ENCODE results near the gene CTNNA3.
"Not testable (repeated sequence)": the region's sequence is repeated elsewhere in the genome, so short reads cannot be mapped to it uniquely, and the experiment has no call there.

CTNNA3 gene

GRCh38 chr10:67587771-67588170, 108.2 kb downstream of the CTNNA3 start:
- H3K4me3 Mint-ChIP-seq, result no peak overlapping the region
- no peak for ATAC-seq
- H3K4me1 Mint-ChIP-seq, result no peaks in the 10 kb centered on the region
- no peak overlapping the region for H3K27ac Mint-ChIP-seq
- no peaks in the 10 kb centered on the region for H3K27me3 Mint-ChIP-seq
- DNase-seq, result no peak
- peaks cover 41 to 50% of the 10 kb centered on the region in 2 donors for H3K9me3 Mint-ChIP-seq

- ATAC-seq, result no peak
- Mint-ChIP-seq H3K4me1 (no peaks in the 10 kb centered on the region), H3K27ac (no peak overlapping the region), H3K27me3 (no peaks in the 10 kb centered on the region), H3K4me3 (no peak overlapping the region), H3K9me3 (no peaks in the 10 kb centered on the region)
- no peak for DNase-seq
Measured at GRCh38 chr10:67575532-67575931, 120.5 kb downstream of the CTNNA3 start.

GRCh38 chr10:67573484-67573883, 122.5 kb downstream of the CTNNA3 start:
- H3K27ac Mint-ChIP-seq, result no peak overlapping the region
- H3K27me3 Mint-ChIP-seq, result no peaks in the 10 kb centered on the region
- no peak overlapping the region for H3K4me3 Mint-ChIP-seq
- DNase-seq, result no peak
- ATAC-seq, result no peak
- no peaks in the 10 kb centered on the region for H3K4me1 Mint-ChIP-seq
- H3K9me3 Mint-ChIP-seq, result no peaks in the 10 kb centered on the region

- Mint-ChIP-seq H3K4me1 (no peaks in the 10 kb centered on the region), H3K9me3 (no peaks in the 10 kb centered on the region), H3K27ac (no peak overlapping the region), H3K27me3 (no peaks in the 10 kb centered on the region), H3K4me3 (no peak overlapping the region)
- ATAC-seq, result no peak
- DNase-seq, result no peak
Measured at GRCh38 chr10:67571503-67571902, 124.5 kb downstream of the CTNNA3 start.

GRCh38 chr10:67558311-67558710, 137.7 kb downstream of the CTNNA3 start:
- H3K4me3 Mint-ChIP-seq, ATAC-seq, DNase-seq, H3K4me1 Mint-ChIP-seq, H3K27ac Mint-ChIP-seq, H3K27me3 Mint-ChIP-seq: not testable (repeated sequence)
- peaks cover 6 to 13% of the 10 kb centered on the region in 2 donors for H3K9me3 Mint-ChIP-seq

- no peak for DNase-seq
- H3K27me3 Mint-ChIP-seq, result no peaks in the 10 kb centered on the region
- peaks cover 0 to 8% of the 10 kb centered on the region in 2 donors for H3K9me3 Mint-ChIP-seq
- H3K27ac Mint-ChIP-seq, result no peak overlapping the region
- H3K4me1 Mint-ChIP-seq, result no peaks in the 10 kb centered on the region
- no peak overlapping the region for H3K4me3 Mint-ChIP-seq
- ATAC-seq, result no peak
Measured at GRCh38 chr10:67553254-67553653, 142.7 kb downstream of the CTNNA3 start.

GRCh38 chr10:67550838-67551402, 145.1 kb downstream of the CTNNA3 start:
- DNase-seq (no peak), ATAC-seq (no peak)
- no peak overlapping the region for H3K27ac Mint-ChIP-seq
- H3K4me1 Mint-ChIP-seq, result no peaks in the 10 kb centered on the region
- no peak overlapping the region for H3K4me3 Mint-ChIP-seq
- no peaks in the 10 kb centered on the region for H3K27me3 Mint-ChIP-seq
- H3K9me3 Mint-ChIP-seq, result peaks cover 0 to 7% of the 10 kb centered on the region in 2 donors

GRCh38 chr10:67550046-67550445, 145.9 kb downstream of the CTNNA3 start:
- H3K4me1 Mint-ChIP-seq, result no peaks in the 10 kb centered on the region
- peak overlapping the region in 1 of 2 donors; percentile 15 for H3K27ac Mint-ChIP-seq
- no peak overlapping the region for H3K4me3 Mint-ChIP-seq
- H3K27me3 Mint-ChIP-seq, result no peaks in the 10 kb centered on the region
- no peak for DNase-seq
- ATAC-seq, result no peak
- peaks cover 0 to 4% of the 10 kb centered on the region in 2 donors for H3K9me3 Mint-ChIP-seq

GRCh38 chr10:67549390-67549789, 146.6 kb downstream of the CTNNA3 start:
- Mint-ChIP-seq H3K27me3 (peaks cover 5% of the 10 kb centered on the region), H3K27ac (no peak overlapping the region), H3K4me3 (no peak overlapping the region), H3K4me1 (no peaks in the 10 kb centered on the region), H3K9me3 (no peaks in the 10 kb centered on the region)
- ATAC-seq (no peak), DNase-seq (no peak)

GRCh38 chr10:67541411-67541810, 154.6 kb downstream of the CTNNA3 start:
- H3K4me1 Mint-ChIP-seq, result peaks cover 6% of the 10 kb centered on the region
- H3K4me3 Mint-ChIP-seq, result no peak overlapping the region
- DNase-seq (no peak), ATAC-seq (no peak)
- no peaks in the 10 kb centered on the region for H3K9me3 Mint-ChIP-seq
- H3K27ac Mint-ChIP-seq, result no peak overlapping the region
- H3K27me3 Mint-ChIP-seq, result peaks cover 13% of the 10 kb centered on the region

- no peak for ATAC-seq
Measured at GRCh38 chr10:67539312-67539711, 156.7 kb downstream of the CTNNA3 start.

GRCh38 chr10:67537906-67538305, 158.1 kb downstream of the CTNNA3 start:
- ATAC-seq, result no peak
- no peak overlapping the region for H3K4me3 Mint-ChIP-seq
- DNase-seq, result no peak
- no peak overlapping the region for H3K27ac Mint-ChIP-seq
- peaks cover 6% of the 10 kb centered on the region for H3K4me1 Mint-ChIP-seq
- no peaks in the 10 kb centered on the region for H3K9me3 Mint-ChIP-seq
- peaks cover 12% of the 10 kb centered on the region for H3K27me3 Mint-ChIP-seq

More at GRCh38 chr10:67539312-67539711, 156.7 kb downstream of the CTNNA3 start:
- Mint-ChIP-seq H3K9me3 (no peaks in the 10 kb centered on the region), H3K4me3 (no peak overlapping the region), H3K27ac (no peak overlapping the region), H3K4me1 (peaks cover 6% of the 10 kb centered on the region), H3K27me3 (peaks cover 16% of the 10 kb centered on the region)
- DNase-seq, result no peak

- peaks cover 37% of the 10 kb centered on the region for H3K27me3 Mint-ChIP-seq
- no peak overlapping the region for H3K27ac Mint-ChIP-seq
- H3K4me1 Mint-ChIP-seq, result peaks cover 6% of the 10 kb centered on the region
- H3K9me3 Mint-ChIP-seq, result peaks cover 0 to 4% of the 10 kb centered on the region in 2 donors
- DNase-seq (no peak), ATAC-seq (no peak)
- no peak overlapping the region for H3K4me3 Mint-ChIP-seq
Measured at GRCh38 chr10:67533376-67533775, 162.6 kb downstream of the CTNNA3 start.

- H3K4me3 Mint-ChIP-seq, ATAC-seq, DNase-seq, H3K27ac Mint-ChIP-seq, H3K9me3 Mint-ChIP-seq, H3K4me1 Mint-ChIP-seq: not testable (repeated sequence)
- peaks cover 37% of the 10 kb centered on the region for H3K27me3 Mint-ChIP-seq
Measured at GRCh38 chr10:67530990-67531389, 165.0 kb downstream of the CTNNA3 start.

- peaks cover 20% of the 10 kb centered on the region for H3K27me3 Mint-ChIP-seq
- H3K9me3 Mint-ChIP-seq, result peaks cover 0 to 4% of the 10 kb centered on the region in 2 donors
Measured at GRCh38 chr10:67527351-67527750, 168.6 kb downstream of the CTNNA3 start.

GRCh38 chr10:67521546-67521945, 174.4 kb downstream of the CTNNA3 start:
- Mint-ChIP-seq H3K27ac (no peak overlapping the region), H3K27me3 (peaks cover 5% of the 10 kb centered on the region), H3K4me3 (no peak overlapping the region), H3K4me1 (no peaks in the 10 kb centered on the region), H3K9me3 (no peaks in the 10 kb centered on the region)
- DNase-seq, result no peak
- no peak for ATAC-seq

More at GRCh38 chr10:67527351-67527750, 168.6 kb downstream of the CTNNA3 start:
- DNase-seq, result no peak
- Mint-ChIP-seq H3K4me3 (no peak overlapping the region), H3K27ac (no peak overlapping the region), H3K4me1 (no peaks in the 10 kb centered on the region)
- ATAC-seq, result no peak

- H3K4me1 Mint-ChIP-seq, result no peaks in the 10 kb centered on the region
- H3K9me3 Mint-ChIP-seq, result no peaks in the 10 kb centered on the region
- ATAC-seq, result peak; percentile 72
- no peak overlapping the region for H3K27ac Mint-ChIP-seq
- peak; percentile 21 to 23 for DNase-seq
- no peak overlapping the region for H3K4me3 Mint-ChIP-seq
- H3K27me3 Mint-ChIP-seq, result peaks cover 8% of the 10 kb centered on the region
Measured at GRCh38 chr10:67520924-67521520, 175.0 kb downstream of the CTNNA3 start.

All from stimulated activated naive CD8-positive, alpha-beta T cell treated with anti-CD3 and anti-CD28 coated beads, Interleukin-15, amount 100 ng/mL, for 72 hours (primary cell).